H1 (cell line): ENCODE data around the gene INKA2. TPM values are rescaled to one million over a fixed set of nuclear protein-coding genes. Genes with fewer than 3 reads are reported as not detected.

Source experiments
- BRCA1 ChIP-seq: IDR thresholded peaks from 2 replicates; pipeline ENCODE4 v1.6.1; 2012; ENCODE audit warnings: low read depth, low read length, improper control_type of control experiment
- CHD2 ChIP-seq: IDR thresholded peaks from 2 replicates; pipeline ENCODE4 v1.6.1; 2012; ENCODE audit warnings: low read length, improper control_type of control experiment
- CHD7 ChIP-seq: fragments of 300-600 bp; sonication (generic); IDR thresholded peaks from 2 replicates; pipeline ENCODE4 v1.7.1; 2012; ENCODE audit warnings: low read length, moderate library complexity, mild to moderate bottlenecking, inconsistent platforms; ENCODE audit not compliant: insufficient replicate concordance
- MAFK ChIP-seq: IDR thresholded peaks from 2 replicates; pipeline ENCODE4 v1.6.1; 2012; ENCODE audit warnings: low read depth, mild to moderate bottlenecking, improper control_type of control experiment, low read length
- POU5F1 ChIP-seq: IDR thresholded peaks from 2 replicates; pipeline ENCODE4 v1.6.1; 2011; ENCODE audit warnings: low read depth, mild to moderate bottlenecking, low read length, moderate library complexity
- SAP30 ChIP-seq: fragments of 300-600 bp; sonication (generic); IDR thresholded peaks from 2 replicates; pipeline ENCODE4 v1.7.1; 2012; ENCODE audit warnings: low read length, moderate library complexity, mild to moderate bottlenecking, inconsistent platforms; ENCODE audit not compliant: insufficient read depth, insufficient replicate concordance
- SIRT6 ChIP-seq: IDR thresholded peaks from one replicate; pipeline ENCODE4 v1.7.1; 2012; ENCODE audit warnings: low read length, inconsistent platforms
- SIX5 ChIP-seq: IDR thresholded peaks from 2 replicates; pipeline ENCODE4 v1.6.1; 2011; ENCODE audit warnings: mild to moderate bottlenecking, low read depth, low read length
- SP1 ChIP-seq: IDR thresholded peaks from 2 replicates; pipeline ENCODE4 v1.6.1; 2011; ENCODE audit warnings: low read depth, low read length
- SUZ12 ChIP-seq: fragments of 200-600 bp; sonication (generic); IDR thresholded peaks from 2 replicates; pipeline ENCODE4 v1.6.1; 2012; ENCODE audit warnings: mild to moderate bottlenecking, inconsistent platforms, low read length, moderate library complexity, mixed read lengths
- polyA plus RNA-seq, 7 experiments: library from polyadenylated mRNA; depleted of rRNA in 3 of 7; stranded (reverse) in 5 of 7; unstranded in 2 of 7; fragments of >200 nt in 5 of 7; fragments of 200-250 nt in 2 of 7; gene quantifications; 1 replicate in 5 of 7; 2 replicates in 1 of 7; 4 replicates in 1 of 7; pipeline versions ENCODE4 v1.2.1 to v1.2.3, GENCODE V29; 2011 to 2013; ENCODE audit warnings: missing spikeins in 2 of 7, mixed read lengths in 2 of 7
- total RNA-seq: library from RNA; stranded (reverse); fragmentation: NEBNext Ultra II Directional; extraction: Animal tissue kit (Norgen Biotek cat#: 25700); gene quantifications from 2 replicates; pipeline ENCODE4 v1.2.1, GENCODE V29; 2021

Gene INKA2
- total and polyA plus RNA-seq, 2 of the 8 experiments (the other 6 are each of a cell fraction or from before 2014, with no cell fraction given): 4.2 to 11.5 TPM

- TF ChIP-seq SAP30 (no peak), BRCA1 (peak; percentile 83), SP1 (peak; percentile 91), SUZ12 (no peak), CHD2 (peak; percentile 96), POU5F1 (no peak), CHD7 (no peak), SIRT6 (no peak), MAFK (no peak), SIX5 (no peak)
Measured at GRCh38 chr1:111755331-111756123, 16.3 kb upstream of the INKA2 start, which contains the start of gene DDX20 (continued).
